Suppressor macrophage treated with lipopolysaccharide for 1 hour (primary cell): ENCODE measurements around the gene ZBTB42.

ENCODE experiments used
- DNase-seq, 3 donors: peaks; one replicate each; pipeline ENCODE4 v3.0.0-alpha.2; 2020 to 2022

ZBTB42 gene

DNA sequence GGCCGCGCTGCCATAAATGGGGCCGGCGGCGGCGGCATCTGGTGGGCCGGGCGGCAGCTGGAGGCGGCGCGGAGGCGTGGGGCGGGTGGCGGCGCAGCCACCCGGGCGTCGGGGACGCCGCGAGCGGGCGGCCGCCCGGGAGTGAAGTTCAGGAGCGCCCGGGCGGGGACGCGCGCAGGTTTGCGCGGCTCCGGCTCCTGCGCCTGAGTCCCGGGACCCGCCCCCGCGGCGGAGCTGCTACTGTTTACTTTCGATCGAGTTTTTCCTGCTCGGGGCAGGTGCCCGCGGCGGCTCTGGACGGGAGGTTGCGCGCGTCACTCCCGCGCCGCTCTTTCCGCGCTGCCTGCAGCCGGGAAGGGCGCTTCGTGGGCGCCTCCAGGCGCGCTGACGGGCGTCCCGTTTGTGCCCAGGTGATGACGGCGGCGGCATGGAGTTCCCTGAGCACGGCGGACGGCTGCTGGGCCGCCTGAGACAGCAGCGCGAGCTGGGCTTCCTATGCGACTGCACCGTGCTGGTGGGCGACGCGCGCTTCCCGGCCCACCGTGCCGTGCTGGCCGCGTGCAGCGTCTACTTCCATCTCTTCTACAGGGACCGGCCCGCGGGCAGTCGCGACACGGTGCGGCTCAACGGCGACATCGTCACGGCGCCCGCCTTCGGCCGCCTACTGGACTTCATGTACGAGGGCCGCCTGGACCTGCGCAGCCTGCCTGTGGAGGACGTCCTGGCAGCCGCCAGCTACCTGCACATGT, at the start of gene ZBTB42:
ZBTB42 (plus strand) TSS at position 331 of the 749 bp plus-strand sequence; CDS start at position 428, 97 bp downstream.
- DNase-seq, result peak; percentile 54 to 80 (median 61)

GRCh38 chr14:104751539-104752422, 49.1 kb upstream of the ZBTB42 start:
- DNase-seq, result no peak

DNA sequence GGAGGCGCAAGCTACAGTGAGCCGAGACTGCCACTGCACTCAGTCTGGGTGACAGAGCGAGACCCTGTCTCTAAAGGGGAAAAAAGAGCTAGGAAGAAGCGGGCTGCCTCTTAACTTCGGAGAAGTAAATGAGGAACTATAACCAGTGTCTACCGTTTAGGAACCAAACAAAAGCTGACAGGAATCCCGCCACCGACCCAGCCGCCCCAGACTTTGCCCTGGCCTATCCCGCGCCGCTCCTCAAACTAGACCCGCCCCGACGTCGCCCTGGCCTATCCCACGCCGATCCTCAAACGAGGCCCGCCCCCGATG, 48.5 kb upstream of the ZBTB42 start:
- no peak for DNase-seq

- peak; percentile 100 for DNase-seq
These were observed 48.0 kb upstream of the ZBTB42 start, which contains the start of gene SIVA1 for GRCh38 chr14:104752735-104753527. Gene SIVA1, plus strand, starts transcription at chr14:104753147. Its CDS starts 55 bp downstream, at chr14:104753202.

DNA sequence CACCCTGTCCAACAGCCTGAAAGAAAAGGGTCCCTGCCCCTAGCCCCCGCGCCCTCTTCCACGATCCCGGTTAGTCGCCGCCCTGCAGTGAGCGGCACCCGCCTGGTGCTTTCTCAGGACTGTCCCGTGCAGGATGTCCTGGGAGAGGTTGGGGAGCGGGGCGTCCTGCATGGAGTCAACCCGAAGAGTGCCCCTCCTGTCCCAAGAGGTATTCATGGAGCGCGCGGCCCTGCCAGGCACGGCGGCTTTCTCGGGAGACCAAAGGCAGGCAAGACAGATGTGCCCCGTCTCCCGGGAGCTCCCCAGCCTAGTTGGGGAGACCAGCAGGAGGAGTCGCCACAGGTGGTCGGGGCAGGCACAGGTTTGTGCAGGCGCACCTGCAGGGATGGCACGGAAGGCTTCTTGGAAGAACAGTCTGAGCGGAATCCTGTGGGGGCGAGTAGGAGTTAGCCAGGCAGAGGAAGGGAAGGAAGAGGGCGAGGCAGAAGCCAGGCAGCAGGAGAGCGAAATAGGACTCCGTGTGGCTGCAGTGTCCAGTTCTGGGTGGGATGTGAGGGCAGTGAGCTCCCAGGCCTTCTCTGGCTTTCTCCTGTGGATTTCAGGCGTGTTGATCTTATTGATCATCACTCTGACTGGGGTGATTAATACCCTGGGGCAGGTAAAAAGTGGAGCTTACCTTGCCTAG, 47.2 kb upstream of the ZBTB42 start:
- DNase-seq, result peak in 2 of 3 donors; percentile 13 to 21

- DNase-seq, result no peak
These were observed 46.6 kb upstream of the ZBTB42 start for GRCh38 chr14:104754213-104754851.

GRCh38 chr14:104755621-104756020, 45.3 kb upstream of the ZBTB42 start:
- DNase-seq, result no peak

DNA sequence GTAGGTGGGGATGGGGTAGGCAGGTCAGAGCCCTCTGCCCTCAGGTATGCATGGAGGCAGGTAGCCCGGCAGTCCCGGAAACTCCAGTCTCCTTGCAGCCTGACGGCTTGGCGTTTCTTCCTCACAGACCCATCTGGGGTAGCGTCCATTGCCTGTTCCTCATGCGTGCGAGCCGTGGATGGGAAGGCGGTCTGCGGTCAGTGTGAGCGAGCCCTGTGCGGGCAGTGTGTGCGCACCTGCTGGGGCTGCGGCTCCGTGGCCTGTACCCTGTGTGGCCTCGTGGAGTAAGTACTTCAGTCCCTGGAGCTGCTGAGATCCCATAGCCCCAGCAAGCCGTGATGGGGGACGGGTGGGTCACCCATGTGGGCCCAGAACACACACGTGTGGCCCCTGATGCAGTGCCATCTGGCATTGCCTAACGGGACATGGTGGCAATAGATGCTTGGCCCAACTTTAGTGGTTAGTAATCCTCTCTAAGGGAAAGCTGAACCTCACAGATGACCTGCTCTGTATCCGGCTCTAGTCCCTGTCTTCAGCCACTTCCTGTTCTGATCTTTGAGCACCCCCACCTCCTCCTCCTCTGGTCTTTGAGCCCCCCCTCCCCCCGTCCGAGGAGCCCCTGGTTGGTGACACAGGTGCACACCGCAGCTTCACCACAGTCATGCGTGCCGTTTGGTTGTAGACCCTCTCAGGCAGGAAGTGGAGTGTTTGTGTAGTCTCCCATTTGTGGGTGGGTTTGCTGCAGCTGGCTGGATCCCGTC, 44.2 kb upstream of the ZBTB42 start:
- no peak for DNase-seq

DNA sequence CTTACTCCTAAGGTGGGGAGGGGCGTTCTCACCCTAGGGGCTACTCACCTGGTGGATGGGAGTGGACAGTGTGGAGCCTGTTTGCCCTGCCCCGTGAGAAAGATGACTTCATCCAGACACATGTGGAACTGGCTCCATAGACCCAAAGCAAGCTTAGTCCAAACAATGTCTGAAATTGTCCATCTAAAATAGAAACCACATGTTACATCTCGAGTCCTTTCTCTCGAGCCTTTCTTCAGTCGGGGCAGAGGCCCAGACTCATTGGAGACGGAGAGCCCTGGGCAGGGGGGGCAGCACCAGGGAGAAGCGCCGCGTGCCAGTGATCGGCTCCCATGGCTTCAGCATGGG, 43.7 kb upstream of the ZBTB42 start:
- DNase-seq, result no peak

DNA sequence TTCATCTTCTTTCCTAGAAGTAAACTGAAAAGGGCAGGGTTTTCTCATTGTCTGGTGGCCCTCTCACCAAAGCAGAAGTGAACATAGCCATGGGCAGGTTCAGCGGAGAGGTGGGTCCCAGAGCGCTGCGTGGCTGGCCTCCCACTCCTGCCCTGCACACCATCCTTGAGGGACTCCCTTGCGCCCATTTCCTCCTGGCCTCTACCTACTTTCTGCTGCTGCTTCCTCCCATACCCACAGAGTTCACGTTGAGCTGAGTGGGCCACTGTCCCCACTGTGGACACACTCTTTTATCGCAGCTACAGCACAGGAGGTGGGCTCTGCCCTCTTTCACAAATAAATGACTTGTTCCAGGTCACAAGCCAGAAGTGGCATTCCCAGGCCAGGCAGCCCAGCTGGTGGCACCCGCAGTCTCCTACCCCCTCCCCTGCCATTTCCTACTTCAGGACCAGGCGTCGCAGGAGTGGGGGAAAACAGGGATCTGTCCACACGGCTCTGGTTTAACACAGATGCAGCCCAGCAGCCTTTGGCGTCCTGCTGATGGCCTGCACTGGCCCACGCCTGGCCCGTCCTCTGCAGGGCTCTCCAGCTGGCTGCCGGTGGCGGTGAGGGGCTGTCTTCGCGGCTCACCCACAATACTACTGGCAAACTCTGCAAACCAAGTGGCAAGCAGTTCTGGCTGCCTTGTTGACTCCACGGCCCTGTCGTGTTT, 43.1 kb upstream of the ZBTB42 start:
- DNase-seq, result no peak

DNA sequence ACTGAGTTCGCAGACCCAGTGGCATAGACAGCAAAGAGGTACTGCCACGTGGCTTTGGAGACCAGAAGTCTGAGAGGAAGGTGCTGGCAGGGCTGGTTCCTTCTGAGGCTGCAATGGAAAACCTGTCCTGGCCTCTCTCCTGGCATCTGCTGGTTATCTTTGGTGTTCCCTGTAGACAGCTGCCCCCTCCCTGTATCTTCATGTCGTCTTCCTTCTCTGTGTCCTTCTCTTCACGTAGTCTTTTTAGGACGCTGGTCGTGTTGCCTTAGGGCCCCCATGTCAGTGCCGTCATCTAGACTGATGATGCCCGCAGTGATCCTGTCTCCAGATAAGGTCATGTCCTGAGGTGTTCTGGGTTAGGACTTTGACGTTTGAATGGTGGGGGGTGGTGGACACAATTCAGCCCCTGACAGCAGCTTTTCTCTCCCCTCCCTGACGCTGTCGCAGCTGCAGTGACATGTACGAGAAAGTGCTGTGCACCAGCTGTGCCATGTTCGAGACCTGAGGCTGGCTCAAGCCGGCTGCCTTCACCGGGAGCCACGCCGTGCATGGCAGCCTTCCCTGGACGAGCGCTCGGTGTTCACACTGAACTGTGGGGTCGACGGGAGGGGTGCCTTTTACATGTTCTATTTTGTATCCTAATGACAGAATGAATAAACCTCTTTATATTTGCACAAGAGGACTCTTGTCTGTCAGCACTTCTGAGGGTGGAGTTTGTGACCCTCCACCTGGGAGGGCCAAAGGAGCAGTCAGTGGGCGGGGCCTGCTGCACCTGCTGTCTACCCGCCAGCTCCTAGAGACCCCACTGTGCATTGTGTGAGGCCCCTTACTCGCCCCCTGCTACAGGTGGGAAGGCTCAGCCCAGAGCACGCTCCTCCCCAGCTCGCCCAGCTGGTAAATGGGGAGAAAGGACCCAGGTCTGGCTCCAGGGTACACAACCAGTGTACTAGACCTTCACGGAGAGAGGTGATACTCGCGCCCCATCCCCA, 41.6 kb upstream of the ZBTB42 start:
- no peak for DNase-seq

DNA sequence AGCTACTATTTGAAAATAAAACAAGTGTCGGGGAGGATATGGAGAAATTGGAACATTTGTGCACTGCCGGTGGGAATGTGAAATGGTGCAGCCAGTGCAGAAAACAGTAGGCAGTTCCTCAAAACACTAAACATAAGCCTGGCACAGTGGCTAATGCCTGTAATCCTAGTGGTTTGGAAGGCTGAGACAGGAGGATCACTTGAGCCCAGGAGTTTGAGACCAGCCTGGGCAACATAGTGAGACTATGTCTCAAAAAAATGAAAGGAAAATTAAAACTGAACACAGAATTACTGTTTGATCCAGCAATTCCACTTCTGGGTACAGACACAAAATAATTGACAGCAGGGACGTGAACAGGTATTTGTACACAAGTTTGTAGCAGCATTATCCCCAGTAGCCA, 35.4 kb upstream of the ZBTB42 start:
- no peak for DNase-seq

DNA sequence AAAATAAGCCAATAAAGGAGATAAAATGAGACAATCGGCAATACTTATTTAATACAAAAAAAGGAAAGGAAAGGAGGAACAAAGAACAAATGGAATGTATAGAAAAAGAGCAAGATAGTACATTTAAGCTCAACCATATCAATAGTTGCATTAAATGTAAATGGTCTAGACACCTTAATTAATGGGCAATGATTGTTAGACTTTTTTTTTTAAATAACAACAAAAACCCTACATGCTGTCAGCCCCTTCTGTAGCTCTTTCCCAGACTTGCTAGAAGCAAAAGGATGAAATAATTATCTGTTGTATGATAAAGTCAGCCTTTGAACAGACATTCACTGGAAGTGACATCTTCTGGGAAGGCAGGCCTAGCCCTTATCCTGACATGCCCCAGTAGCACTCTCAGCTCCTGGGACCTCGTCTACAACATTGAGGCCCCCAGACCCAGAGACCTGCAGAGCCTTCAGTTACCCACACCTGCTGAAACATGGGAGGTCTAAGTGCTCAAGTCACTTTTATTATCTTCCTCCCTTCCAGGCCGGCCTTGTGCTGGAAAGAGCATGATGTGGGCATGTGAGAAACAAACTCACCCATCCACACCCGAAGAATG, 34.5 kb upstream of the ZBTB42 start:
- DNase-seq, result no peak

DNA sequence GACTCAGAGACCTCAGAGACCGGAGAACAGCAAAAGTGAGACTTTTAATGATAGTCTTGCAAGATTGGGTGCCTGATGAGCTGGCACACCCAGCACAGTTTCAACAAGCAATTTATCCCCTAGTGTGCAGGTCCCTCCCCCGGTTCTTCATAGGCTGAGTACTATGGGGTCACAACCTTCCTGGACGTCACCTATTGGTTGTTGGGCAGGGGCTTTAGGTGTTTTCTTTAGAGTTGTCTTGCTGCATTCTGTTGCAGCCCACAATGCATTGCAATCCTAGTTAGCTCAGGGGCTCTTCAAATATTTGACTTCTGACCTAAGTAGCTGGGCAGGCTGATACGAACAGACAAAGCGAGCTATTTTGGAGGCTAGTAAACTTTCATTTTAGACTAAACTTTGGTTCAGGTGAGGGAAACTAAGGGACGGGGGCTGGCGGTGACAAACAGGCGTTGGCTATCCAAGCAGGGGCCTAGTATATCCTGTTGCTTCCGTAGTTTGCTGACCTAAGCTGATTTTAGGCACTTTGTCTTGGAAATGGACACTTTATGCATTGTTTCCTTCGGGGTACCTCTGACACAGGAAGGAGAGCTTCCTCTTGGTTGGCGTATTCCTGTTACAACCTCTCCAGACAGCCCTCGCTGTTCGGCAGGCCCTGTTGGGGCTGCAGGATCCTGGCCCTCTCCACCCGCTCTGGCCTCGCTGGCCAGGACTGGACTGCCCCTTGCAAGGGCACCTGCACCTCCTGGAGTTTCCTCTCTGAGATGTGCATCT, 33.9 kb upstream of the ZBTB42 start:
- DNase-seq, result no peak

DNA sequence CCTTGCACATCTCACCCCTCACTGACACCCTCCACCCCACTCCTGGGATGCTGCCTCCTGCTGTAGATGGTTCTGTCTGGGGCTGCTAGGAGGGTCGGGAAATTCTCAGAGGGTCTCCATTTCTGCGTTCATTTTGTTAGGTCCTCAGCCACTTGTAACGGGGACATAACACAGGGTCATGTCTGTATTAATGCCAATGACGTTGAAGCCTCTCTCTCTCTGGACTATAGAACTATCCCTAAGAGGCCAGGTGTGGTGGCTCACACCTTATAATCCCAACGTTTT, 33.3 kb upstream of the ZBTB42 start:
- no peak for DNase-seq

- DNase-seq, result peak; percentile 88 to 89 (median 88)
These were observed 32.2 kb upstream of the ZBTB42 start for GRCh38 chr14:104768437-104769323.

- DNase-seq, result no peak
These were observed 31.4 kb upstream of the ZBTB42 start for GRCh38 chr14:104769324-104770071.
